ENCODE data around the gene ANKHD1. TPM values are rescaled to one million over a fixed set of nuclear protein-coding genes. Genes with fewer than 3 reads are reported as not detected.

The ANKHD1 gene
- total and polyA plus RNA-seq, 2 experiments from 2014 or later = 26.1 to 27.9 TPM

DNA sequence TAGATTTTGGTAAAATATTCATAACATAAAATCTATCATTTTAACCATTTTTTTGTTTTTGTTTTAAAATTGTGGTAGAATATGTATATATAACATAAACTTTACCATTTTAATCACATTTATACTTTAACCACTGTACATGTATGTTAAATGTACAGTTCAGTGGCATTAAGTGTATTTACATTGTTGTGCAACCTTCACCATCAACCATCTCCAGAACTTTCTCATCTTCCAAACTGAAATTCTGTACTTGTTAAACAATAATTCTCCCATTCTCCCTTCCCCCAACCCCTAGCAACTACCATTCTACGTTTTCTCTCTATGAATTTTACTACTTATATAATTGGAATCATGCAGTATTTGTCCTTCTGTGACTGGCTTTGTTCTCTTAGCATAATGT, 11.6 kb downstream of the ANKHD1 start:
- Histone ChIP-seq H4K20me1 (ENCODE audit: insufficient read depth) (no peaks in the 10 kb centered on the region; the same call in 1 of the 2 replicates), H3K27ac (no peak overlapping the region), H2AFZ (no peak overlapping the region), H3F3A (ENCODE audit: insufficient read depth) (no peaks in the 10 kb centered on the region), H3K27me3 (replicated peaks; ENCODE audit: insufficient read depth) (no peaks in the 10 kb centered on the region), H3K79me2 (ENCODE audit: insufficient read depth) (peaks cover 99% of the 10 kb centered on the region), H3K9me2 (ENCODE audit: insufficient read depth) (no peaks in the 10 kb centered on the region), H3K4me3 (no peak overlapping the region), H3K36me3 (ENCODE audit: low read depth) (no peaks in the 10 kb centered on the region), H3K4me2 (ENCODE audit: unreplicated experiment) (no peak overlapping the region), H3K9ac (no peak overlapping the region), H3K4me1 (ENCODE audit: insufficient read depth) (no peaks in the 10 kb centered on the region), H3K9me3 (ENCODE audit: low read depth) (no peaks in the 10 kb centered on the region)
- DNase-seq = no peak
- in situ Hi-C loops (cut with MboI) = no loop called here
- WGBS, 2 experiments (ENCODE audit: low coverage in 1 of 2, low lambda C conversion rate in 2 of 2, missing lambda C conversion rate in 2 of 2) = 87 to 91% methylated on average over 1 of the region's 1 CpG
- no peak for TF ChIP-seq EZH2 (IDR thresholded peaks at IDR 0.05; ENCODE audit: insufficient read depth, poor library complexity, severe bottlenecking)
- no peak for TF ChIP-seq EZH2phosphoT487 (IDR thresholded peaks at IDR 0.05; ENCODE audit: insufficient read depth, low read depth)

DNA sequence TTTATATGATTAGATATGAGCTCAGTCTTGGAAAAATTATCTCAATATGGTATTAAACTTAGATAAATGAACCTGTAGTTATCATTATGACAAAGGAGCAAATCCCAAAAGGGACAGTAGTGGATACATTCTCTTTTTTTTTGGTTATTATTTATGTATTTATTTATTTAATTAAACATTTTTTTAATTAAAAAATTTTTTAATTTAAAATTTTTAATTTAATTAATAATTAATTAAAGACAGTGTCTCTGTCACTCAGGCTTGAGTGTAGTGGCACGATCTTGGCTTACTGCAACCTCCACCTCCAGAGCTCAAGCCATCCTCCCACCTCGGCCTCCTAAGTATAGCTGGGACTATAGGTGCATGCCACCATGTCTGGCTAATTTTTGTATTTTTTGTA, 15.6 kb downstream of the ANKHD1 start:
- Histone ChIP-seq H3K79me2 (ENCODE audit: insufficient read depth) (peaks cover 96% of the 10 kb centered on the region), H3K4me3 (no peak overlapping the region), H3F3A (ENCODE audit: insufficient read depth) (peaks cover 8% of the 10 kb centered on the region; the same call in 1 of the 2 replicates), H3K27ac (no peak overlapping the region), H3K9me2 (ENCODE audit: insufficient read depth) (no peaks in the 10 kb centered on the region), H3K36me3 (ENCODE audit: low read depth) (no peaks in the 10 kb centered on the region), H3K9ac (no peak overlapping the region), H3K4me1 (ENCODE audit: insufficient read depth) (0 out of 2 replicates have a peak, but pooled peaks cover 4% of the 10 kb centered on the region), H3K9me3 (ENCODE audit: low read depth) (no peaks in the 10 kb centered on the region), H3K4me2 (ENCODE audit: unreplicated experiment) (no peak overlapping the region), H2AFZ (no peak overlapping the region), H3K27me3 (replicated peaks; ENCODE audit: insufficient read depth) (no peaks in the 10 kb centered on the region), H4K20me1 (ENCODE audit: insufficient read depth) (peaks cover 10% of the 10 kb centered on the region; the same call in 1 of the 2 replicates)
- in situ Hi-C loops (cut with MboI) = no loop called here
- no peak for TF ChIP-seq EZH2 (IDR thresholded peaks at IDR 0.05; ENCODE audit: insufficient read depth, poor library complexity, severe bottlenecking)
- no peak for TF ChIP-seq EZH2phosphoT487 (IDR thresholded peaks at IDR 0.05; ENCODE audit: insufficient read depth, low read depth)
- WGBS, 2 experiments (ENCODE audit: low coverage in 1 of 2, low lambda C conversion rate in 2 of 2, missing lambda C conversion rate in 2 of 2) = 93 to 100% methylated on average over 2 of the region's 2 CpGs
- DNase-seq = no peak

DNA sequence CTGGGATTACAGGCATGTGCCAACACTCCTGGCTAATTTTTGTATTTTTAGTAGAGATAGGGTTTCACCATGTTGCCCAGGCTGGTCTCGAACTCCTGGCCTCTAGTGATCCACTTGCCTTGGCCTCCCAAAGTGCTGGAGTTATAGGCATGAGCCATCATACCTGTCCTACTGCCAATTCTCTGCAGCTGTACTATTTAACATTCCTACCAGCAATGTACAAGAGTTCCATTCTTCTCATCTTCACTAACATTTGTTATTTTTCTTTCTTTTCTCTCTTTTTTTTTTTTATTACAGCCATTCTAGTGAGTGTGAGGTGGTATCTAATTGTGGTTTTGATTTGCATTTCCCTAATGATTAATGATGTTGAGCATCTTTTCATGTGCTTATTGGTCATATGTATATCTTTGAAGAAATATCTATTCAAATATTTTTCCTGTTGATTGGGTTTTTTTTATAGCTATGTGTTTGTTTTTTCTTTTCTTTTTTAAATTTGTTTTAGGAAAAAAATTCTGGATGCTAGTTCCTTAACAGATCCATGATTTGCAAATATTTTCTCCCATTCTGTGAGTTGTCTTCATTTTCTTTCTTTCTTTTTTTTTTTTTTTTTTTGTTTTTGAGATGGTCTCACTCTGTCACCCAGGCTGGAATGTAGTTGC, 17.4 kb downstream of the ANKHD1 start:
- Histone ChIP-seq H3K4me1 (ENCODE audit: insufficient read depth) (0 out of 2 replicates have a peak, but pooled peaks cover 4% of the 10 kb centered on the region), H3K9ac (no peak overlapping the region), H4K20me1 (ENCODE audit: insufficient read depth) (peaks cover 24% of the 10 kb centered on the region; the same call in 1 of the 2 replicates), H3K9me2 (ENCODE audit: insufficient read depth) (no peaks in the 10 kb centered on the region), H3K79me2 (ENCODE audit: insufficient read depth) (peaks cover 96% of the 10 kb centered on the region), H3K4me3 (no peak overlapping the region), H3F3A (ENCODE audit: insufficient read depth) (peaks cover 8% of the 10 kb centered on the region; the same call in 1 of the 2 replicates), H3K27ac (no peak overlapping the region), H2AFZ (no peak overlapping the region), H3K9me3 (ENCODE audit: low read depth) (no peaks in the 10 kb centered on the region), H3K27me3 (replicated peaks; ENCODE audit: insufficient read depth) (no peaks in the 10 kb centered on the region), H3K4me2 (ENCODE audit: unreplicated experiment) (no peak overlapping the region), H3K36me3 (ENCODE audit: low read depth) (no peaks in the 10 kb centered on the region)
- in situ Hi-C loops (cut with MboI) = no loop called here
- 96 to 100% methylated on average over 1 of the region's 1 CpG for WGBS, 2 experiments (ENCODE audit: low coverage in 1 of 2, low lambda C conversion rate in 2 of 2, missing lambda C conversion rate in 2 of 2)
- no peak for DNase-seq
- no peak for TF ChIP-seq EZH2 (IDR thresholded peaks at IDR 0.05; ENCODE audit: insufficient read depth, poor library complexity, severe bottlenecking)
- TF ChIP-seq EZH2phosphoT487 (IDR thresholded peaks at IDR 0.05; ENCODE audit: insufficient read depth, low read depth) = no peak

DNA sequence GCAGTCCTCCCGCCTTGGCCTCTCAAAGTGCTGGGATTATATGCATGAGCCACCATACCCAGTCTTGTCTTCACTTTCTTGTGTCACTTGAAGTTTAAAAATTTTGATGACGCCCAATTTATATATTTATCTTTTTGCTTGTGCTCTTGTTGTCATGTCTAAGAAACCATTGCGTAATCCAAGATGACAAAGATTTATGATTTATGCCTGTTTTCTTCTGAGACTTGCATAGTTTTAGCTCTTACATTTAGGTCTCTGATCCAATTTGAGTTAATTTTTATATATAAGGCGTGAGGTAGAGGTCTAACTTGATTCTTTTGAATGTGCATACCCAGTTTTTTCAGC, 18.6 kb downstream of the ANKHD1 start:
- Histone ChIP-seq H3K9me2 (ENCODE audit: insufficient read depth) (no peaks in the 10 kb centered on the region), H4K20me1 (ENCODE audit: insufficient read depth) (peaks cover 24% of the 10 kb centered on the region; the same call in 1 of the 2 replicates), H3K27ac (no peak overlapping the region), H3K4me2 (ENCODE audit: unreplicated experiment) (no peak overlapping the region), H3K27me3 (replicated peaks; ENCODE audit: insufficient read depth) (no peaks in the 10 kb centered on the region), H3K79me2 (ENCODE audit: insufficient read depth) (peaks cover 96% of the 10 kb centered on the region), H3K9me3 (ENCODE audit: low read depth) (no peaks in the 10 kb centered on the region), H3K4me3 (no peak overlapping the region), H3K9ac (no peak overlapping the region), H3F3A (ENCODE audit: insufficient read depth) (peaks cover 8% of the 10 kb centered on the region; the same call in 1 of the 2 replicates), H2AFZ (no peak overlapping the region), H3K4me1 (ENCODE audit: insufficient read depth) (0 out of 2 replicates have a peak, but pooled peaks cover 4% of the 10 kb centered on the region), H3K36me3 (ENCODE audit: low read depth) (no peaks in the 10 kb centered on the region)
- 95 to 97% methylated on average over 4 of the region's 4 CpGs for WGBS, 2 experiments (ENCODE audit: low coverage in 1 of 2, low lambda C conversion rate in 2 of 2, missing lambda C conversion rate in 2 of 2)
- in situ Hi-C loops (cut with MboI) = no loop called here
- TF ChIP-seq EZH2phosphoT487 (IDR thresholded peaks at IDR 0.05; ENCODE audit: insufficient read depth, low read depth) (no peak), EZH2 (IDR thresholded peaks at IDR 0.05; ENCODE audit: insufficient read depth, poor library complexity, severe bottlenecking) (no peak)
- no peak for DNase-seq
